Chondrocyte (in vitro differentiated cells): ENCODE results near the gene RAD51B. TPM values are rescaled to one million over a fixed set of nuclear protein-coding genes. Genes with fewer than 3 reads are reported as not detected.

Source experiments
- DNase-seq: peaks from one replicate; pipeline ENCODE4 v3.0.0; 2021; ENCODE audit warnings: mixed read lengths, low spot score
- H3K27ac Mint-ChIP-seq: one replicate; pipeline ENCODE4 v1.8.0; 2021; ENCODE audit warnings: mild to moderate bottlenecking, moderate library complexity, mixed read lengths; ENCODE audit not compliant: unreplicated experiment
- H3K27me3 Mint-ChIP-seq: 2 replicates; pipeline ENCODE4 v1.8.0; 2021; ENCODE audit warnings: low read depth, mixed read lengths
- H3K36me3 Mint-ChIP-seq: 2 replicates; pipeline ENCODE4 v1.8.0; 2021; ENCODE audit warnings: low read depth, mixed read lengths
- H3K4me1 Mint-ChIP-seq: 2 replicates; pipeline ENCODE4 v1.8.0; 2021; ENCODE audit warnings: low read depth, mild to moderate bottlenecking, mixed read lengths
- H3K4me3 Mint-ChIP-seq: one replicate; pipeline ENCODE4 v1.8.0; 2021; ENCODE audit warnings: mild to moderate bottlenecking, moderate library complexity, mixed read lengths; ENCODE audit not compliant: unreplicated experiment
- H3K9me3 Mint-ChIP-seq: 2 replicates; pipeline ENCODE4 v1.8.0; 2021; ENCODE audit warnings: low read depth, mixed read lengths
- total RNA-seq: library from RNA; stranded (reverse); gene quantifications from 3 replicates; pipeline ENCODE4 v1.2.1, GENCODE V29; 2021
- TF ChIP-seq, protein P1 (sequence below): fragments of 200-600 bp; sonication (generic); IDR thresholded peaks from 2 replicates; pipeline ENCODE4 v1.5.0; 2021; ENCODE audit warnings: antibody characterized with exemption, mild to moderate bottlenecking, moderate library complexity

The RAD51B gene
- total RNA-seq, 1 donor from 2014 or later, result 8.2 TPM

DNA sequence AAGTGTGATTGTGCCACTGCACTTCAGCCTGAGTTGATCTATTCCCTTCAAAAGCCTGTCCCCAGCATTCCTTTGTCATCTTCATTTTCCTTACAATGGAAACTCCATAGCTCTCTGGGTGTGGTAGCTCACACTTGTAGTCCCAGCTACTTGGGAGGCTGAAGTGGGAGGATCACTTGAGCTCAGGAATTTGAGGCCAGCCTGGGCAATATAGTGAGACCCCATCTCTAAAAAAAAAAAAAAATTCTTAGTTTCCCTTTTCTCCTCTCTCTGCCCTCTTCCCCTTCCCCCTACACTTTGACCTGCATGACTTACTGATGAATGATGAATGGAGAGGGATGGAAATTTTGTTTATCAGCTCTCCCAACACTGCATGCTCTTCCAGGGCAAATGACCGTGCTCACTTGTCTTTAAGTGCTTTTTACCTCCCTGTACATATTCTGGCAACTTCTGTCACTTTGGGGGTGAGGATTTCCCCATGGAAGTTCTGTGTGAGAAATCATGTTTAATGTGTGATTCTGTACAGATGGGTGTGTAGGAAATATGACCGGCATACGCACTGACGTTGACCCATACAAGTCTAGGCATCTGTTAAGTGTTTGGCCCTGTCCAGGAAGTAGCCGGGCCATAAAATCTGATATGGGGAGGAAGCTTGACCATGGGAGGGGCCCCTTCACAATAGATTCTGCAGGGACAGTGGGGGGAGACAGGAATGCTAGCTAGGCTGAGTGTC is 907.9 kb downstream of the RAD51B start:
- DNase-seq, result no peak
- Mint-ChIP-seq H3K27ac (no peak overlapping the region), H3K9me3 (peaks cover 2% of the 10 kb centered on the region), H3K4me3 (no peak overlapping the region), H3K27me3 (peaks cover 4% of the 10 kb centered on the region), H3K4me1 (peaks cover 5% of the 10 kb centered on the region), H3K36me3 (no peaks in the 10 kb centered on the region)
- TF ChIP-seq, protein P1, sequence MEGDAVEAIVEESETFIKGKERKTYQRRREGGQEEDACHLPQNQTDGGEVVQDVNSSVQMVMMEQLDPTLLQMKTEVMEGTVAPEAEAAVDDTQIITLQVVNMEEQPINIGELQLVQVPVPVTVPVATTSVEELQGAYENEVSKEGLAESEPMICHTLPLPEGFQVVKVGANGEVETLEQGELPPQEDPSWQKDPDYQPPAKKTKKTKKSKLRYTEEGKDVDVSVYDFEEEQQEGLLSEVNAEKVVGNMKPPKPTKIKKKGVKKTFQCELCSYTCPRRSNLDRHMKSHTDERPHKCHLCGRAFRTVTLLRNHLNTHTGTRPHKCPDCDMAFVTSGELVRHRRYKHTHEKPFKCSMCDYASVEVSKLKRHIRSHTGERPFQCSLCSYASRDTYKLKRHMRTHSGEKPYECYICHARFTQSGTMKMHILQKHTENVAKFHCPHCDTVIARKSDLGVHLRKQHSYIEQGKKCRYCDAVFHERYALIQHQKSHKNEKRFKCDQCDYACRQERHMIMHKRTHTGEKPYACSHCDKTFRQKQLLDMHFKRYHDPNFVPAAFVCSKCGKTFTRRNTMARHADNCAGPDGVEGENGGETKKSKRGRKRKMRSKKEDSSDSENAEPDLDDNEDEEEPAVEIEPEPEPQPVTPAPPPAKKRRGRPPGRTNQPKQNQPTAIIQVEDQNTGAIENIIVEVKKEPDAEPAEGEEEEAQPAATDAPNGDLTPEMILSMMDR, result no peak

DNA sequence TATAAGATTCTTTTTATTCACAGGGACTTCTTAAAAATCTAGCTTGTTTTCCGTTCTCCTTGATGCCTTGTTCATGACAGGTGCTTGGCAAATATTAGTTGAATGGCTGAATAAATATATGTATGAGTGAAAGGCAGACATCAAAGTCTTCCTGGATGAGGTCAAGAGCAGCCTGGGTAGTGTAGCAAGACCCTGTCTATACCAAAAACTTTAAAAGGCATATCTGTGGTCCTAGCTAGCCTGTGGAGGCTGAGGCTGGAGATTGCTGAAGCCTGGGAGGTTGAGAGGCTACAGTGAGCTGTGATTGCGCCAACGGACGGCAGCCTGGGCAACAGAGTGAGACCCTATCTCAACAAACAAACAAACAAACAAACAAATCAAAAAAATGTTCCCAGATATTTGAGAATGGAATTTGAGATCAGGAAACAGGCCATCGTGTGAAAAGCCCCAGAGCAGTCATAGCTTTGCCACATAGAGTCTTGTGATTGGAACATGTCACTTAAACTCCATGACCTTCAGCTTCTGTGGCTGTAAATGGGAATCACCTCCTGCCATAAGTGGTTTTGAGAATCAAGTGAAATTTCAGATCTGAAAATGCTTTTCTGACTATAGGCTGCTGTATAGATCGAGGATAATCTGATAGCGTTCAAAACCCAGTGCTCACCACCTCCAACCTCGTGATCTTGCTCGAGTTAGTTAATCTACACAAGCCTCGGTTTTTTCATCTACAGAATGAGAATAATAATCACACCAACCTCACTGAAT is 908.9 kb downstream of the RAD51B start:
- H3K27me3 Mint-ChIP-seq, result peaks cover 4% of the 10 kb centered on the region
- peaks cover 2% of the 10 kb centered on the region for H3K9me3 Mint-ChIP-seq
- no peak overlapping the region for H3K27ac Mint-ChIP-seq
- DNase-seq, result no peak
- TF ChIP-seq, protein P1, result no peak
- H3K4me1 Mint-ChIP-seq, result peaks cover 4% of the 10 kb centered on the region
- H3K36me3 Mint-ChIP-seq, result no peaks in the 10 kb centered on the region
- H3K4me3 Mint-ChIP-seq, result no peak overlapping the region

DNA sequence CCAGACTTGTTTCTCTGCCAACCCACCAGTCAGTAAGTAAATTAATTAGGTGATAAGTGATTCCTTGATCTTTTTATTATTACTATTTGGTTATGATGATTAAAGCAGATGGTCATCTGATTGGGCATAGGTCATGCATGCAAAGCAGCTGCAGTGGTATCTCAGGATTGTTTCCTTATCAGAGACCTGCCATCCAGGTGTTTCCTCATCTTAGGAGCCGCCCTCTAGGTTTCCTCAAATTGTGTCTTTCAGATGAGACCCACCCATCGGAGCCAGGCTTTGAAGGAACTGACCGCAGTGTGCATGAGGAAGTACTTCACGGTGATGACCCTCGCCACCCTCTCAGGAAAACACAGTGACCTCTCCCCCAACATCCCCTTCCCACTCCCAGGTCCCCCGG is 910.0 kb downstream of the RAD51B start:
- H3K36me3 Mint-ChIP-seq, result no peaks in the 10 kb centered on the region
- H3K4me1 Mint-ChIP-seq, result no peaks in the 10 kb centered on the region
- peaks cover 2% of the 10 kb centered on the region for H3K9me3 Mint-ChIP-seq
- TF ChIP-seq, protein P1, result no peak
- no peak for DNase-seq
- H3K27ac Mint-ChIP-seq, result no peak overlapping the region
- H3K27me3 Mint-ChIP-seq, result peaks cover 4% of the 10 kb centered on the region
- no peak overlapping the region for H3K4me3 Mint-ChIP-seq

DNA sequence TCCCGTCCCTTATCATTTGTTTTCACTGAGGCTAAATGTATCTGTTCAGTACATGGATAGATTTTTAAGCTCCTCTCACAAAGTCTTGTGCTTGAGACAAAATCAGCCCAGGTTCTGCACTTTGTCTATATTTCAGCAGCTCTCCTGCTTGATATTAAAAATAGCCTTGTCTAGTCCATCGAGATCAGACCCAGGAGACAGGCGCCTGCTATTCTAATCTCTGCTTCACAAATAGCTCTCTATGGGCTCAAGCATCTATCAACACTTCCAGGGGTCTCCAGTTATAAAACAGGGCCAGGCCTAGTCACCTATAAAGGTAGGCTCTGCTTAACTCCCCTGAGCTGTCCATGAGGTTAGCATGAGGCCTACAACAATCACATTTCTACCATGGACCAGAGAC is 910.8 kb downstream of the RAD51B start:
- no peaks in the 10 kb centered on the region for H3K4me1 Mint-ChIP-seq
- H3K27me3 Mint-ChIP-seq, result peaks cover 4% of the 10 kb centered on the region
- no peak for DNase-seq
- no peak overlapping the region for H3K27ac Mint-ChIP-seq
- no peak overlapping the region for H3K4me3 Mint-ChIP-seq
- H3K9me3 Mint-ChIP-seq, result peaks cover 2% of the 10 kb centered on the region
- no peaks in the 10 kb centered on the region for H3K36me3 Mint-ChIP-seq
- TF ChIP-seq, protein P1, result no peak

DNA sequence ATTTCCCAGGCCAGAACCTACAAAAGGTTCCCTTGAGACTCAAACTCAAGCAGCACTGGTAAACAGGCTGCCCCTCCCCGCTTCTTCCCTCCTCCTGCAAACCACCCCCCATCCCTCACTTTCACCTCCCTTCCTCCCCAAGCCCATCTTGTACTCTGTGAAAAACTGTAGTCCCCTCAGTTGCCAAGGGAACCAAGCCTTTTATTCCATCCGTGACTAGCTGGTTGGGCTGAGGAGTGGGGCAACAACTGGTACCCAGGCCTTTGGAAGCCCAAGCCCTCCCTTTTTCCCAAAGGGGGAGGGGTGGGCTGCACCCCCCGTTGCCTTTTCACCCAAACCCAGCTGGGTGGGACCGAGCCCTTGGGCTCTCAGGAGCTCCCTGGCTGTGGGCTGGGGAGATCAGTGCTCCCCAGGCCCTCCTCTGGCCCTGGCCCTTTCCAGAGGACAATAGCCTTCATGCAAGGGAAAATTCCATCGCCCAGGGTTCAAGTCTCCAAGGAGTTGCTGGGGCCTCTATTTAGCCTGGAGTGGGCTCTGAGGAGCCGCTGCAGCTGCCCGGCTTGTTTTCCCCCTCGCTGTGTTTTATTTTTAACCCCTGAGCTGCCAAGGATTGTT is 911.3 kb downstream of the RAD51B start:
- no peak for DNase-seq
- Mint-ChIP-seq H3K4me3 (no peak overlapping the region), H3K4me1 (peaks cover 5% of the 10 kb centered on the region), H3K9me3 (peaks cover 2% of the 10 kb centered on the region), H3K36me3 (no peaks in the 10 kb centered on the region), H3K27ac (no peak overlapping the region), H3K27me3 (peaks cover 4% of the 10 kb centered on the region)
- TF ChIP-seq, protein P1, result no peak
